GM19397 (cell line): ENCODE data around the gene CPZ.

Source experiments
- ATAC-seq: cut with Tn5 transposase; IDR thresholded peaks from one replicate; pipeline ENCODE4 v1.9.1; 2021; ENCODE audit warnings: mild to moderate bottlenecking, moderate library complexity; ENCODE audit not compliant: unreplicated experiment

The CPZ gene

GRCh38 chr4:8579526-8580320 is 12.8 kb upstream of the CPZ start:
- no peak for ATAC-seq

- no peak for ATAC-seq
Measured at GRCh38 chr4:8580321-8581093, 12.1 kb upstream of the CPZ start, which contains the start of gene GPR78. GPR78 (plus strand) TSS chr4:8580392; CDS start chr4:8580983, 591 bp downstream.

GRCh38 chr4:8581094-8581861 is 11.3 kb upstream of the CPZ start:
- no peak for ATAC-seq

GRCh38 chr4:8582016-8582415 is 10.5 kb upstream of the CPZ start:
- ATAC-seq: no peak

- ATAC-seq: no peak
Measured at GRCh38 chr4:8582436-8582835, 10.1 kb upstream of the CPZ start.

- ATAC-seq: no peak
Measured at GRCh38 chr4:8582941-8583654, 9.5 kb upstream of the CPZ start.

- no peak for ATAC-seq
Measured at GRCh38 chr4:8583655-8584025, 8.9 kb upstream of the CPZ start.

GRCh38 chr4:8585186-8585585 is 7.4 kb upstream of the CPZ start:
- no peak for ATAC-seq

GRCh38 chr4:8585721-8586212 is 6.8 kb upstream of the CPZ start:
- ATAC-seq: no peak

GRCh38 chr4:8586246-8586645 is 6.3 kb upstream of the CPZ start:
- ATAC-seq: no peak

GRCh38 chr4:8586671-8587468 is 5.7 kb upstream of the CPZ start:
- ATAC-seq: no peak

GRCh38 chr4:8587469-8588195 is 4.9 kb upstream of the CPZ start:
- no peak for ATAC-seq

- no peak for ATAC-seq
Measured at GRCh38 chr4:8588196-8588470, 4.4 kb upstream of the CPZ start.

GRCh38 chr4:8589336-8589735 is 3.2 kb upstream of the CPZ start:
- ATAC-seq: no peak

- ATAC-seq: no peak
Measured at GRCh38 chr4:8589823-8590545, 2.6 kb upstream of the CPZ start.

GRCh38 chr4:8590546-8590880 is 2.1 kb upstream of the CPZ start:
- no peak for ATAC-seq

- no peak for ATAC-seq
Measured at GRCh38 chr4:8591114-8591513, 1.5 kb upstream of the CPZ start.

GRCh38 chr4:8591626-8592365 is 769 bp upstream of the CPZ start:
- no peak for ATAC-seq
